HepG2 (cell line): ENCODE measurements around the gene SENP6. TPM values are rescaled to one million over a fixed set of nuclear protein-coding genes. Genes with fewer than 3 reads are reported as not detected.
"Not testable (repeated sequence)": the region's sequence is repeated elsewhere in the genome, so short reads cannot be mapped to it uniquely, and the experiment has no call there.

Experiments
- ATAC-seq: fragments of 200-7000 bp; cut with Tn5 transposase; 3 replicates; pipeline ENCODE4 v1.9.1; 2020; ENCODE audit warnings: mild to moderate bottlenecking, moderate library complexity
- BruUV-seq: library from RNA; stranded (reverse); fragments of 400-500 nt; replicated peaks from 2 replicates; lab custom pipeline; 2021; lab: Mats Ljungman, UMichigan
- CTCF ChIA-PET: fragments of 300-600 bp; formaldehyde crosslinking; extraction: SDS; loops from one replicate; lab custom pipeline; 2021; ENCODE audit warnings: low total read pairs, inconsistent platforms, low intra/inter-chr PET ratio; lab: Yijun Ruan, JAX
- POLR2A ChIA-PET: fragments of 350-600 bp; sonication (Branson Sonifier 250); formaldehyde crosslinking; loops from one replicate; lab custom pipeline; 2020; ENCODE audit warnings: antibody characterized with exemption, inconsistent platforms; lab: Yijun Ruan, JAX
- DNase-seq: peaks from one replicate; pipeline ENCODE4 v3.0.0-alpha.2; 2015; ENCODE audit warnings: low spot score
- FAIRE-seq: peaks from 3 replicates; lab custom pipeline; 2011; peaks lifted over from hg19 to GRCh38; lab: Jason Lieb, UNC
- H2AFZ ChIP-seq: one replicate; pipeline ENCODE4 v1.6.1; 2011; ENCODE audit warnings: low read length, inconsistent platforms
- H3K27ac ChIP-seq: fragments of 300-600 bp; 3 replicates; pipeline ENCODE4 v1.8.0; 2011; ENCODE audit warnings: mixed run types, mild to moderate bottlenecking, mixed read lengths, low read length, inconsistent platforms; ENCODE audit not compliant: insufficient read depth; ENCODE audit errors: extremely low read length
- H3K27me3 ChIP-seq, 2 experiments: fragments of 200-600 bp in 1 of 2; 2 replicates in 1 of 2; 3 replicates in 1 of 2; pipeline versions ENCODE4 v1.6.0 to v1.8.0; 2011; ENCODE audit warnings: low read length in 2 of 2, mild to moderate bottlenecking in 2 of 2, moderate library complexity in 2 of 2, inconsistent platforms in 1 of 2; ENCODE audit not compliant: insufficient read depth in 2 of 2, control insufficient read depth in 1 of 2
- H3K36me3 ChIP-seq, 2 experiments: fragments of 200-600 bp in 1 of 2; replicated peaks in 1 of 2; 2 replicates in 1 of 2; 3 replicates in 1 of 2; pipeline versions ENCODE4 v1.5.1 to v1.8.0; 2011; ENCODE audit warnings: low read length in 2 of 2, inconsistent platforms in 1 of 2; ENCODE audit not compliant: insufficient read depth in 2 of 2, control insufficient read depth in 1 of 2
- H3K4me1 ChIP-seq: 2 replicates; pipeline ENCODE4 v1.5.1; 2012; ENCODE audit warnings: low read length, inconsistent platforms; ENCODE audit not compliant: insufficient read depth
- H3K4me2 ChIP-seq: 2 replicates; pipeline ENCODE4 v1.6.0; 2011; ENCODE audit warnings: low read depth, low read length, inconsistent platforms
- H3K4me3 ChIP-seq, 3 experiments: fragments of 200-600 bp in 1 of 3; sonication (generic), shearing (Covaris generic) in 1 of 3; replicated peaks in 1 of 3; 2 replicates each; pipeline ENCODE4 v1.5.1; 2011 to 2016; ENCODE audit warnings: low read length in 3 of 3, inconsistent platforms in 2 of 3, low read depth in 2 of 3, mild to moderate bottlenecking in 2 of 3, control low read depth in 1 of 3, mixed read lengths in 1 of 3; ENCODE audit not compliant: insufficient read depth in 1 of 3
- H3K79me2 ChIP-seq: one replicate; pipeline ENCODE4 v1.6.1; 2011; ENCODE audit warnings: low read length, inconsistent platforms; ENCODE audit not compliant: insufficient read depth
- H3K9ac ChIP-seq: 2 replicates; pipeline ENCODE4 v1.6.0; 2011; ENCODE audit warnings: mild to moderate bottlenecking, low read depth, low read length, inconsistent platforms; ENCODE audit not compliant: insufficient read depth
- H3K9me3 ChIP-seq: 2 replicates; pipeline ENCODE4 v1.5.1; 2012; ENCODE audit warnings: mild to moderate bottlenecking, low read length
- H4K20me1 ChIP-seq: 2 replicates; pipeline ENCODE4 v1.6.0; 2011; ENCODE audit warnings: inconsistent platforms, mild to moderate bottlenecking, low read length, moderate library complexity; ENCODE audit not compliant: insufficient read depth
- CREB3 ChIP-seq: sonication (generic); formaldehyde crosslinking; IDR thresholded peaks from 2 replicates; pipeline ENCODE4 v1.5.0; 2020; ENCODE audit warnings: missing genetic modification reagents
- FOXA3 ChIP-seq: IDR thresholded peaks from 2 replicates; pipeline ENCODE4 v1.6.1; 2016; ENCODE audit warnings: missing genetic modification reagents, missing compliant biosample characterization
- HMGA1 ChIP-seq: sonication (generic); formaldehyde crosslinking; conservative IDR thresholded peaks from 2 replicates; pipeline ENCODE4 v1.4.0; 2020; ENCODE audit warnings: missing genetic modification reagents
- HNRNPK ChIP-seq: fragments of 200-400 bp; formaldehyde crosslinking; IDR thresholded peaks from 2 replicates; pipeline ENCODE4 v1.6.1; 2018; ENCODE audit warnings: low read length, low read depth, moderate library complexity, mild to moderate bottlenecking; ENCODE audit not compliant: poor library complexity, severe bottlenecking
- KDM5B ChIP-seq: sonication (generic); formaldehyde crosslinking; IDR thresholded peaks from 2 replicates; pipeline ENCODE4 v1.4.0; 2020; ENCODE audit warnings: missing genetic modification reagents, mild to moderate bottlenecking, borderline replicate concordance
- RFX5 ChIP-seq: IDR thresholded peaks from 2 replicates; pipeline ENCODE4 v1.6.1; 2011; ENCODE audit warnings: low read depth, low read length, improper control_type of control experiment
- SP4 ChIP-seq: sonication (generic); formaldehyde crosslinking; IDR thresholded peaks from 2 replicates; pipeline ENCODE4 v1.8.1; 2023; ENCODE audit warnings: mild to moderate bottlenecking, missing genetic modification reagents
- TFE3 ChIP-seq: IDR thresholded peaks from 2 replicates; pipeline ENCODE4 v1.6.1; 2016
- THAP9 ChIP-seq: sonication (generic); formaldehyde crosslinking; IDR thresholded peaks from 2 replicates; pipeline ENCODE4; 2020; ENCODE audit warnings: missing genetic modification reagents, mild to moderate bottlenecking, borderline replicate concordance
- ZBTB1 ChIP-seq: sonication (generic); formaldehyde crosslinking; IDR thresholded peaks from 2 replicates; pipeline ENCODE4 v1.4.0; 2020; ENCODE audit warnings: missing genetic modification reagents, borderline replicate concordance
- ZBTB8A ChIP-seq: sonication (generic); formaldehyde crosslinking; IDR thresholded peaks from 2 replicates; pipeline ENCODE4 v1.4.0; 2020; ENCODE audit warnings: mild to moderate bottlenecking, low read depth, missing genetic modification reagents, borderline replicate concordance
- ZNF138 ChIP-seq: sonication (generic); formaldehyde crosslinking; IDR thresholded peaks from 2 replicates; pipeline ENCODE4 v1.5.0; 2020; ENCODE audit warnings: mild to moderate bottlenecking, low read depth, missing genetic modification reagents
- ZNF256 ChIP-seq: sonication (generic); formaldehyde crosslinking; conservative IDR thresholded peaks from 2 replicates; pipeline ENCODE4 v1.4.0; 2020; ENCODE audit warnings: missing genetic modification reagents
- ZSCAN31 ChIP-seq: sonication (generic); formaldehyde crosslinking; IDR thresholded peaks from 2 replicates; pipeline ENCODE4 v1.5.0; 2020; ENCODE audit warnings: low read depth, mild to moderate bottlenecking, missing genetic modification reagents
- WGBS: methylation state at CpG from one replicate; pipeline ENCODE4 v1.1.6; 2017; ENCODE audit warnings: low lambda C conversion rate; 5-methylcytosine and 5-hydroxymethylcytosine counted together
- in situ Hi-C: cut with HindIII; loops from 2 replicates; pipeline ENCODE4 v1.10.0; 2017; ENCODE audit warnings: low pct_unique_long_range_greater_than_20kb; ENCODE audit not compliant: extremely low pct_ligation_motif_present
- intact Hi-C: fragments of 100-400 bp; cut with micrococcal nuclease; formaldehyde crosslinking; loops from one replicate; pipeline ENCODE4 v1.10.0; 2022; ENCODE audit not compliant: unreplicated experiment
- polyA plus RNA-seq, 8 experiments: library from polyadenylated mRNA; depleted of rRNA in 3 of 8; stranded (reverse) in 7 of 8; unstranded in 1 of 8; fragments of >200 nt; fragmentation: Illumina TruSeq in 4 of 8; extraction: Trizol in 4 of 8; gene quantifications; 2 replicates each; pipeline versions ENCODE4 v1.2.1 to v1.2.3, GENCODE V29; 2011 to 2016; ENCODE audit warnings: low read depth in 4 of 8, missing spikeins in 1 of 8, mixed read lengths in 1 of 8; ENCODE audit not compliant: insufficient read depth in 1 of 8
- total RNA-seq, 5 experiments: library from RNA; depleted of rRNA; stranded (reverse); fragments of >200 nt; fragmentation: Illumina TruSeq; extraction: Trizol; gene quantifications; 2 replicates each; pipeline ENCODE4 v1.2.3, GENCODE V29; 2016; ENCODE audit warnings: low read depth in 1 of 5

The SENP6 gene
- total and polyA plus RNA-seq, 2 of the 13 experiments (the other 11 are each of a cell fraction or from before 2014, with no cell fraction given), result 21.9 to 50.1 TPM

- H3K27me3 ChIP-seq, result no peaks in the 10 kb centered on the region
- no peak for TF ChIP-seq RFX5
- TF ChIP-seq ZNF138 (CRISPR knock-in tag), result no peak
- no peak for TF ChIP-seq FOXA3 (CRISPR knock-in tag)
- TF ChIP-seq ZBTB8A (CRISPR knock-in tag), result no peak
- TF ChIP-seq ZBTB1 (CRISPR knock-in tag), result no peak
- no peak for TF ChIP-seq THAP9 (CRISPR knock-in tag)
- no peak for TF ChIP-seq SP4
- no peak for TF ChIP-seq CREB3 (CRISPR knock-in tag)
- TF ChIP-seq HMGA1 (CRISPR knock-in tag), result no peak
- no peak for TF ChIP-seq ZSCAN31 (CRISPR knock-in tag)
- no peak for TF ChIP-seq HNRNPK
- TF ChIP-seq TFE3 (CRISPR knock-in tag), result no peak
- TF ChIP-seq ZNF256 (CRISPR knock-in tag), result no peak
- TF ChIP-seq KDM5B (CRISPR knock-in tag), result no peak
- intact Hi-C loops, result no loop called here
- 93% methylated on average over 2 of the region's 2 CpGs for WGBS
- no peak for FAIRE-seq
- H3K36me3 ChIP-seq, result peaks cover 0 to 34% of the 10 kb centered on the region in 2 experiments; a peak in 3 of 5 replicates
- no peak overlapping the region for H3K4me2 ChIP-seq
- no peaks in the 10 kb centered on the region for H3K9me3 ChIP-seq
- no peak overlapping the region for H3K4me3 ChIP-seq
- no peak overlapping the region for H3K9ac ChIP-seq
- ATAC-seq, result no peak
- in situ Hi-C loops, result no loop called here
- DNase-seq, result no peak
- no peak overlapping the region for H3K27ac ChIP-seq
- H3K79me2 ChIP-seq, result peaks cover 36% of the 10 kb centered on the region
- no peaks in the 10 kb centered on the region for H4K20me1 ChIP-seq
- POLR2A ChIA-PET, result no interaction called here
- no TSS peak for BruUV-seq
- CTCF ChIA-PET, result no interaction called here
- H3K4me1 ChIP-seq, result no peaks in the 10 kb centered on the region
- H2AFZ ChIP-seq, result no peak overlapping the region
Observed at GRCh38 chr6:75626561-75626960, 24.9 kb downstream of the SENP6 start.

GRCh38 chr6:75627708-75628107 is 26.0 kb downstream of the SENP6 start:
- POLR2A ChIA-PET, FAIRE-seq, intact Hi-C loops, in situ Hi-C loops, BruUV-seq, H3K4me3 ChIP-seq, H3K27ac ChIP-seq, CTCF ChIA-PET, H2AFZ ChIP-seq, H3K9ac ChIP-seq, H3K9me3 ChIP-seq, H3K4me1 ChIP-seq, ATAC-seq, H3K27me3 ChIP-seq, H4K20me1 ChIP-seq, DNase-seq, H3K4me2 ChIP-seq: not testable (repeated sequence)
- 97% methylated on average over 9 of the region's 9 CpGs for WGBS
- H3K36me3 ChIP-seq, result peaks cover 2 to 34% of the 10 kb centered on the region in 2 experiments; a peak in 4 of 5 replicates
- peaks cover 30% of the 10 kb centered on the region for H3K79me2 ChIP-seq
